ENCODE data around the gene CBARP. TPM values are rescaled to one million over a fixed set of nuclear protein-coding genes. Genes with fewer than 3 reads are reported as not detected.
"Not testable (repeated sequence)": the region's sequence is repeated elsewhere in the genome, so short reads cannot be mapped to it uniquely, and the experiment has no call there.

CBARP gene
- total RNA-seq, 3 donors from 2014 or later: 0.63 to 1.4 (median 1.1) TPM

- DNase-seq; H3K4me3 Mint-ChIP-seq; H3K27me3 Mint-ChIP-seq (ENCODE audit: low read depth); H3K9me3 Mint-ChIP-seq; ATAC-seq; H3K36me3 Mint-ChIP-seq (ENCODE audit: insufficient read depth): not testable (repeated sequence)
- H3K4me1 Mint-ChIP-seq (ENCODE audit: low read depth): peaks cover 19% of the 10 kb centered on the region
Measured at GRCh38 chr19:1246265-1247087, 8.7 kb upstream of the CBARP start.

- H3K36me3 Mint-ChIP-seq (ENCODE audit: insufficient read depth): no peaks in the 10 kb centered on the region
- DNase-seq (no peak), ATAC-seq (no peak)
- no peaks in the 10 kb centered on the region for H3K27me3 Mint-ChIP-seq (ENCODE audit: low read depth)
- H3K9me3 Mint-ChIP-seq: no peaks in the 10 kb centered on the region
- H3K4me3 Mint-ChIP-seq: no peak overlapping the region
- peaks cover 24% of the 10 kb centered on the region for H3K4me1 Mint-ChIP-seq (ENCODE audit: low read depth)
Measured at GRCh38 chr19:1245494-1246264, 7.9 kb upstream of the CBARP start.

- ATAC-seq: no peak
- no peak for DNase-seq
- H3K27me3 Mint-ChIP-seq (ENCODE audit: low read depth): no peaks in the 10 kb centered on the region
- H3K4me3 Mint-ChIP-seq: peak overlapping the region; percentile 63
- no peaks in the 10 kb centered on the region for H3K36me3 Mint-ChIP-seq (ENCODE audit: insufficient read depth)
- H3K9me3 Mint-ChIP-seq: no peaks in the 10 kb centered on the region
- H3K4me1 Mint-ChIP-seq (ENCODE audit: low read depth): peaks cover 25% of the 10 kb centered on the region
Measured at GRCh38 chr19:1244693-1245451, 7.1 kb upstream of the CBARP start.

GRCh38 chr19:1243768-1244692, 6.2 kb upstream of the CBARP start:
- no peaks in the 10 kb centered on the region for H3K9me3 Mint-ChIP-seq
- ATAC-seq (peak; percentile 39 to 41), DNase-seq (peak; percentile 90)
- H3K36me3 Mint-ChIP-seq (ENCODE audit: insufficient read depth): no peaks in the 10 kb centered on the region
- peak overlapping the region; percentile 87 for H3K4me3 Mint-ChIP-seq
- H3K4me1 Mint-ChIP-seq (ENCODE audit: low read depth): peaks cover 30% of the 10 kb centered on the region
- H3K27me3 Mint-ChIP-seq (ENCODE audit: low read depth): no peaks in the 10 kb centered on the region

GRCh38 chr19:1241417-1242095, 3.8 kb upstream of the CBARP start, which contains the start of gene ATP5F1D:
Gene ATP5F1D (plus strand): TSS chr19:1241751. CDS start chr19:1241851, 100 bp downstream.
- ATAC-seq (peak; percentile 72 to 74), DNase-seq (peak; percentile 94)
- peaks cover 39% of the 10 kb centered on the region for H3K4me1 Mint-ChIP-seq (ENCODE audit: low read depth)
- H3K4me3 Mint-ChIP-seq: peak within 1 kb of the TSS; percentile 88
- H3K27me3 Mint-ChIP-seq (ENCODE audit: low read depth): peaks cover 7% of the 10 kb centered on the region
- no peaks in the 10 kb centered on the region for H3K9me3 Mint-ChIP-seq
- no peaks in the 10 kb centered on the region for H3K36me3 Mint-ChIP-seq (ENCODE audit: insufficient read depth)

GRCh38 chr19:1240925-1241324, 3.1 kb upstream of the CBARP start:
- Mint-ChIP-seq H3K27me3 (ENCODE audit: low read depth) (peaks cover 7% of the 10 kb centered on the region), H3K36me3 (ENCODE audit: insufficient read depth) (no peaks in the 10 kb centered on the region), H3K4me3 (peak overlapping the region; percentile 88), H3K9me3 (no peaks in the 10 kb centered on the region), H3K4me1 (ENCODE audit: low read depth) (peaks cover 36% of the 10 kb centered on the region)
- no peak for DNase-seq
- no peak for ATAC-seq

GRCh38 chr19:1239796-1240737, 2.3 kb upstream of the CBARP start:
- Mint-ChIP-seq H3K9me3 (no peaks in the 10 kb centered on the region), H3K4me1 (ENCODE audit: low read depth) (peaks cover 36% of the 10 kb centered on the region), H3K4me3 (peak overlapping the region; percentile 55), H3K27me3 (ENCODE audit: low read depth) (peaks cover 7% of the 10 kb centered on the region), H3K36me3 (ENCODE audit: insufficient read depth) (no peaks in the 10 kb centered on the region)
- DNase-seq: peak; percentile 98
- peak; percentile 53 to 60 for ATAC-seq

- Mint-ChIP-seq H3K27me3 (ENCODE audit: low read depth) (peaks cover 7% of the 10 kb centered on the region), H3K36me3 (ENCODE audit: insufficient read depth) (no peaks in the 10 kb centered on the region), H3K4me1 (ENCODE audit: low read depth) (peaks cover 32% of the 10 kb centered on the region), H3K9me3 (no peaks in the 10 kb centered on the region), H3K4me3 (peak overlapping the region; percentile 79)
- DNase-seq: no peak
- no peak for ATAC-seq
Measured at GRCh38 chr19:1239420-1239795, 1.6 kb upstream of the CBARP start.

- Mint-ChIP-seq H3K27me3 (ENCODE audit: low read depth) (peaks cover 7% of the 10 kb centered on the region), H3K9me3 (no peaks in the 10 kb centered on the region), H3K4me3 (peak overlapping the region; percentile 79), H3K36me3 (ENCODE audit: insufficient read depth) (no peaks in the 10 kb centered on the region), H3K4me1 (ENCODE audit: low read depth) (peaks cover 32% of the 10 kb centered on the region)
- DNase-seq (no peak), ATAC-seq (no peak)
Measured at GRCh38 chr19:1238369-1239303, 831 bp upstream of the CBARP start.

- H3K9me3 Mint-ChIP-seq: no peaks in the 10 kb centered on the region
- peaks cover 7% of the 10 kb centered on the region for H3K27me3 Mint-ChIP-seq (ENCODE audit: low read depth)
- no peak for DNase-seq
- no peaks in the 10 kb centered on the region for H3K36me3 Mint-ChIP-seq (ENCODE audit: insufficient read depth)
- no peak overlapping the region for H3K4me3 Mint-ChIP-seq
- peaks cover 23% of the 10 kb centered on the region for H3K4me1 Mint-ChIP-seq (ENCODE audit: low read depth)
- ATAC-seq: no peak
Measured at GRCh38 chr19:1237027-1237659, 662 bp downstream of the CBARP start.

GRCh38 chr19:1236576-1236975, 1.2 kb downstream of the CBARP start:
- H3K36me3 Mint-ChIP-seq (ENCODE audit: insufficient read depth): no peaks in the 10 kb centered on the region
- no peak overlapping the region for H3K4me3 Mint-ChIP-seq
- ATAC-seq (no peak), DNase-seq (no peak)
- H3K27me3 Mint-ChIP-seq (ENCODE audit: low read depth): peaks cover 7% of the 10 kb centered on the region
- peaks cover 23% of the 10 kb centered on the region for H3K4me1 Mint-ChIP-seq (ENCODE audit: low read depth)
- H3K9me3 Mint-ChIP-seq: no peaks in the 10 kb centered on the region

Data from activated T-cell treated with anti-CD3 and anti-CD28 coated beads, Interleukin-2, amount 50 U/mL, for 4 hours (primary cell).